Keratinocyte (primary cell): ENCODE data around the gene TMEM244. TPM values are rescaled to one million over a fixed set of nuclear protein-coding genes. Genes with fewer than 3 reads are reported as not detected.

ENCODE experiments used
- DNase-seq: peaks from one replicate; pipeline ENCODE4 v3.0.0-alpha.2; 2011; ENCODE audit warnings: low read depth, missing footprints, low spot score
- FAIRE-seq: peaks from 2 replicates; lab custom pipeline; 2011; peaks lifted over from hg19 to GRCh38; lab: Jason Lieb, UNC
- H2AFZ ChIP-seq: 2 replicates; pipeline ENCODE4 v1.6.0; 2012; ENCODE audit warnings: low read length, control low read depth, inconsistent platforms; ENCODE audit not compliant: control insufficient read depth
- H3K27ac ChIP-seq: 2 replicates; pipeline ENCODE4 v1.5.1; 2011; ENCODE audit warnings: low read length; ENCODE audit not compliant: control insufficient read depth, insufficient read depth
- H3K27me3 ChIP-seq: 3 replicates; pipeline ENCODE4 v1.6.0; 2011; ENCODE audit warnings: low read length; ENCODE audit not compliant: control insufficient read depth, insufficient read depth; ENCODE audit errors: extremely low read depth
- H3K36me3 ChIP-seq, 2 experiments: 2 replicates in 1 of 2; 3 replicates in 1 of 2; pipeline ENCODE4 v1.5.1; 2011; ENCODE audit warnings: low read length in 2 of 2, mild to moderate bottlenecking in 1 of 2; ENCODE audit not compliant: control insufficient read depth in 2 of 2, insufficient read depth in 2 of 2; ENCODE audit errors: extremely low read depth in 1 of 2
- H3K4me1 ChIP-seq: 3 replicates; pipeline ENCODE4 v1.5.1; 2011; ENCODE audit warnings: low read length; ENCODE audit not compliant: control insufficient read depth, insufficient read depth; ENCODE audit errors: extremely low read depth
- H3K4me2 ChIP-seq: 3 replicates; pipeline ENCODE4 v1.6.0; 2011; ENCODE audit warnings: low read depth, low read length; ENCODE audit not compliant: control insufficient read depth, insufficient read depth; ENCODE audit errors: extremely low read depth
- H3K4me3 ChIP-seq, 3 experiments: fragments of 200-600 bp in 1 of 3; sonication (generic) in 1 of 3; 2 replicates in 2 of 3; 3 replicates in 1 of 3; pipeline ENCODE4 v1.5.1; 2011 to 2016; ENCODE audit warnings: low read length in 3 of 3, mild to moderate bottlenecking in 3 of 3, control low read depth in 2 of 3, inconsistent platforms in 1 of 3, low read depth in 1 of 3, mixed read lengths in 1 of 3, mixed run types in 1 of 3, moderate library complexity in 1 of 3; ENCODE audit not compliant: control insufficient read depth in 2 of 3, insufficient read depth in 2 of 3; ENCODE audit errors: extremely low read depth in 1 of 3
- H3K79me2 ChIP-seq: 2 replicates; pipeline ENCODE4 v1.6.0; 2012; ENCODE audit warnings: low read length; ENCODE audit not compliant: control insufficient read depth, insufficient read depth
- H3K9ac ChIP-seq: 3 replicates; pipeline ENCODE4 v1.6.0; 2011; ENCODE audit warnings: low read length; ENCODE audit not compliant: control insufficient read depth, insufficient read depth; ENCODE audit errors: extremely low read depth
- H3K9me1 ChIP-seq: 3 replicates; pipeline ENCODE4 v1.6.0; 2011; ENCODE audit warnings: low read length; ENCODE audit not compliant: control insufficient read depth, insufficient read depth; ENCODE audit errors: extremely low read depth
- H3K9me3 ChIP-seq: 2 replicates; pipeline ENCODE4 v1.5.1; 2012; ENCODE audit warnings: low read depth, low read length; ENCODE audit not compliant: control insufficient read depth
- H4K20me1 ChIP-seq: 3 replicates; pipeline ENCODE4 v1.6.0; 2011; ENCODE audit warnings: low read length; ENCODE audit not compliant: control insufficient read depth, insufficient read depth; ENCODE audit errors: extremely low read depth
- CTCF ChIP-seq, 3 experiments: IDR thresholded peaks in 1 of 3; conservative IDR thresholded peaks in 1 of 3; optimal IDR thresholded peaks in 1 of 3; 2 replicates in 2 of 3; 3 replicates in 1 of 3; pipeline versions ENCODE3 to v1.5.1; 2011; ENCODE audit warnings: low read length in 3 of 3, mild to moderate bottlenecking in 3 of 3, moderate library complexity in 2 of 3, control low read depth in 1 of 3, inconsistent platforms in 1 of 3; ENCODE audit not compliant: insufficient read depth in 2 of 3; ENCODE audit errors: extremely low read depth in 1 of 3
- EZH2 ChIP-seq: IDR thresholded peaks from one replicate; pipeline ENCODE4 v1.6.1; 2012; ENCODE audit warnings: inconsistent platforms, mild to moderate bottlenecking, low read length, moderate library complexity
- dilution Hi-C: fragments of 300-500 bp; cut with MboI; formaldehyde crosslinking; loops from one replicate; pipeline ENCODE4 v1.7.0; 2020; ENCODE audit warnings: low sequenced_read_pairs; ENCODE audit not compliant: extremely low pct_ligation_motif_present
- polyA plus RNA-seq, 5 experiments: library from polyadenylated mRNA; depleted of rRNA in 3 of 5; stranded (reverse) in 3 of 5; stranded (forward) in 1 of 5; unstranded in 1 of 5; fragments of >200 nt; gene quantifications; 1 replicate in 1 of 5; 2 replicates in 3 of 5; 3 replicates in 1 of 5; pipeline versions ENCODE4 v1.2.1 to v1.2.3, GENCODE V29; 2011 to 2012; ENCODE audit warnings: missing spikeins in 2 of 5, low read depth in 1 of 5, low replicate concordance in 1 of 5

TMEM244 gene
- polyA plus RNA-seq, 1 donor (not counting 4 experiments of a cell fraction or from before 2014, with no cell fraction given), result 0.12 TPM

GRCh38 chr6:129889580-129889979, 28.5 kb upstream of the TMEM244 start:
- Histone ChIP-seq H3K9ac (no peak overlapping the region), H3K79me2 (no peaks in the 10 kb centered on the region), H3K4me2 (peak overlapping the region; percentile 2), H4K20me1 (no peaks in the 10 kb centered on the region), H3K4me3 (no peak overlapping the region), H3K9me1 (no peaks in the 10 kb centered on the region), H3K27ac (peak overlapping the region; percentile 82), H3K4me1 (peaks cover 19% of the 10 kb centered on the region), H3K27me3 (no peaks in the 10 kb centered on the region), H2AFZ (no peak overlapping the region), H3K36me3 (no peaks in the 10 kb centered on the region), H3K9me3 (no peaks in the 10 kb centered on the region)
- TF ChIP-seq CTCF (optimal IDR thresholded peaks at IDR 0.05 in 1 of 3, IDR thresholded peaks at IDR 0.05 in 1 of 3, conservative IDR thresholded peaks at IDR 0.05 in 1 of 3; ENCODE audit: extremely low read depth in 1 of 3, insufficient read depth in 2 of 3, low read length in 3 of 3) (no peak), EZH2 (no peak)
- FAIRE-seq (no peak), DNase-seq (peak; percentile 54)
- dilution Hi-C loops, result no loop called here

GRCh38 chr6:129886401-129887155, 25.5 kb upstream of the TMEM244 start:
- no peak overlapping the region for H3K27ac ChIP-seq
- H3K4me2 ChIP-seq, result no peak overlapping the region
- no peak overlapping the region for H3K9ac ChIP-seq
- DNase-seq, result no peak
- H2AFZ ChIP-seq, result no peak overlapping the region
- no peaks in the 10 kb centered on the region for H3K36me3 ChIP-seq
- dilution Hi-C loops, result no loop called here
- no peaks in the 10 kb centered on the region for H3K27me3 ChIP-seq
- no peak overlapping the region for H3K4me3 ChIP-seq
- H3K4me1 ChIP-seq, result peaks cover 19% of the 10 kb centered on the region
- no peak for TF ChIP-seq EZH2
- TF ChIP-seq CTCF (optimal IDR thresholded peaks at IDR 0.05 in 1 of 3, IDR thresholded peaks at IDR 0.05 in 1 of 3, conservative IDR thresholded peaks at IDR 0.05 in 1 of 3; ENCODE audit: extremely low read depth in 1 of 3, insufficient read depth in 2 of 3, low read length in 3 of 3), result no peak
- no peaks in the 10 kb centered on the region for H3K9me3 ChIP-seq
- no peaks in the 10 kb centered on the region for H4K20me1 ChIP-seq
- H3K79me2 ChIP-seq, result no peaks in the 10 kb centered on the region
- H3K9me1 ChIP-seq, result no peaks in the 10 kb centered on the region
- no peak for FAIRE-seq
